ENCODE results near the gene RTF2. TPM values are rescaled to one million over a fixed set of nuclear protein-coding genes. Genes with fewer than 3 reads are reported as not detected.

Gene RTF2
- polyA plus RNA-seq, 4 donors = 70.2 to 83.5 (median 78.4) TPM

DNA sequence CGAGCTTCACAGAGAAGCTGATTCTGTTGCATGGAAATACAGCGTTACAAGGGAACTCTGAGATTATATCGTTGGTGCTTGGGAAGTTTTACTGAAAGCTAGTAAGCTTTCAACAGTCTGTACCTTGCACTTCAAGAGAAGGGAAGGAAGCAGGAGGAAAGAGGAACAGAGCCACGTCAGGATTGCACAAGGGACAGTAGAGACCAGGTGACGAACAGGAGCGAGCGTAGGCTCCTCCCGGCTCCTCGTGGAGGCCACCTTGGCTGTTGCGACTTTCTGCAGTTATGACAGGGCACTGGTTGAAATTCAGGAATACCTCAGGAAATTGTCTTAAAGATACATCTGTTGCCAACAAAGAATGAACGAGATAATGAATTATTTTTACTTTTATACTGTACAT lies 18.8 kb downstream of the RTF2 start:
- Histone ChIP-seq H3K4me1 (ENCODE audit: control insufficient read depth in 3 of 3, insufficient read depth in 2 of 3, low read depth in 1 of 3, low read length in 2 of 3) (no peaks in the 10 kb centered on the region), H3K9me3 (ENCODE audit: control insufficient read depth in 2 of 2, insufficient read depth in 1 of 2, low read depth in 1 of 2, low read length in 1 of 2) (no peaks in the 10 kb centered on the region), H3K4me3 (ENCODE audit: low read depth in 1 of 3, low read length in 3 of 3) (no peak overlapping the region), H3K27me3 (ENCODE audit: control insufficient read depth in 3 of 3, insufficient read depth in 3 of 3, low read length in 3 of 3) (no peaks in the 10 kb centered on the region), H3K27ac (ENCODE audit: low read depth in 1 of 3, low read length in 2 of 3) (no peak overlapping the region), H3K36me3 (ENCODE audit: control insufficient read depth in 3 of 3, insufficient read depth in 2 of 3, low read depth in 1 of 3, low read length in 3 of 3) (peaks cover 14 to 42% (median 28%) of the 10 kb centered on the region in 3 donors)
- no peak for FAIRE-seq
- 83 to 91% (median 90%) methylated on average over 11 of the region's 11 CpGs for WGBS, 3 donors
- no peak for DNase-seq

- no peak for FAIRE-seq
- Histone ChIP-seq H3K4me1 (ENCODE audit: control insufficient read depth in 3 of 3, insufficient read depth in 2 of 3, low read depth in 1 of 3, low read length in 2 of 3) (no peaks in the 10 kb centered on the region), H3K27me3 (ENCODE audit: control insufficient read depth in 3 of 3, insufficient read depth in 3 of 3, low read length in 3 of 3) (no peaks in the 10 kb centered on the region), H3K4me3 (ENCODE audit: low read depth in 1 of 3, low read length in 3 of 3) (no peak overlapping the region), H3K36me3 (ENCODE audit: control insufficient read depth in 3 of 3, insufficient read depth in 2 of 3, low read depth in 1 of 3, low read length in 3 of 3) (peaks cover 14 to 39% (median 26%) of the 10 kb centered on the region in 3 donors), H3K9me3 (ENCODE audit: control insufficient read depth in 2 of 2, insufficient read depth in 1 of 2, low read depth in 1 of 2, low read length in 1 of 2) (no peaks in the 10 kb centered on the region), H3K27ac (ENCODE audit: low read depth in 1 of 3, low read length in 2 of 3) (no peak overlapping the region)
- no peak for DNase-seq
- WGBS, 3 donors = 95 to 99% (median 96%) methylated on average over 5 of the region's 5 CpGs
Observed at GRCh38 chr20:56488566-56488965, 20.1 kb downstream of the RTF2 start.

- H3K9me3 ChIP-seq (ENCODE audit: control insufficient read depth in 2 of 2, insufficient read depth in 1 of 2, low read depth in 1 of 2, low read length in 1 of 2) = peaks cover 0 to 2% of the 10 kb centered on the region in 2 donors
- no peaks in the 10 kb centered on the region for H3K27me3 ChIP-seq (ENCODE audit: control insufficient read depth in 3 of 3, insufficient read depth in 3 of 3, low read length in 3 of 3)
- FAIRE-seq (no peak), DNase-seq (no peak)
- WGBS, 3 donors = 93 to 98% (median 98%) methylated on average over 1 of the region's 1 CpG
- no peaks in the 10 kb centered on the region for H3K4me1 ChIP-seq (ENCODE audit: control insufficient read depth in 3 of 3, insufficient read depth in 2 of 3, low read depth in 1 of 3, low read length in 2 of 3)
- no peak overlapping the region for H3K4me3 ChIP-seq (ENCODE audit: low read depth in 1 of 3, low read length in 3 of 3)
- H3K36me3 ChIP-seq (ENCODE audit: control insufficient read depth in 3 of 3, insufficient read depth in 2 of 3, low read depth in 1 of 3, low read length in 3 of 3) = peaks cover 0 to 14% (median 10%) of the 10 kb centered on the region in 3 donors
- H3K27ac ChIP-seq (ENCODE audit: low read depth in 1 of 3, low read length in 2 of 3) = no peak overlapping the region
Observed at GRCh38 chr20:56501116-56501515, 32.7 kb downstream of the RTF2 start.

GRCh38 chr20:56503916-56504315 lies 35.5 kb downstream of the RTF2 start:
- DNase-seq (no peak), FAIRE-seq (no peak)
- Histone ChIP-seq H3K36me3 (ENCODE audit: control insufficient read depth in 3 of 3, insufficient read depth in 2 of 3, low read depth in 1 of 3, low read length in 3 of 3) (peaks cover 0 to 5% (median 4%) of the 10 kb centered on the region in 3 donors), H3K27ac (ENCODE audit: low read depth in 1 of 3, low read length in 2 of 3) (no peak overlapping the region), H3K27me3 (ENCODE audit: control insufficient read depth in 3 of 3, insufficient read depth in 3 of 3, low read length in 3 of 3) (no peaks in the 10 kb centered on the region), H3K4me3 (ENCODE audit: low read depth in 1 of 3, low read length in 3 of 3) (no peak overlapping the region), H3K4me1 (ENCODE audit: control insufficient read depth in 3 of 3, insufficient read depth in 2 of 3, low read depth in 1 of 3, low read length in 2 of 3) (no peaks in the 10 kb centered on the region), H3K9me3 (ENCODE audit: control insufficient read depth in 2 of 2, insufficient read depth in 1 of 2, low read depth in 1 of 2, low read length in 1 of 2) (no peaks in the 10 kb centered on the region)
- 97% methylated on average over 8 of the region's 8 CpGs for WGBS, 3 donors

GRCh38 chr20:56504373-56505005 lies 36.1 kb downstream of the RTF2 start:
- WGBS, 3 donors = 88 to 92% (median 92%) methylated on average over 9 of the region's 9 CpGs
- H3K27me3 ChIP-seq (ENCODE audit: control insufficient read depth in 3 of 3, insufficient read depth in 3 of 3, low read length in 3 of 3) = no peaks in the 10 kb centered on the region
- no peak overlapping the region for H3K27ac ChIP-seq (ENCODE audit: low read depth in 1 of 3, low read length in 2 of 3)
- H3K4me1 ChIP-seq (ENCODE audit: control insufficient read depth in 3 of 3, insufficient read depth in 2 of 3, low read depth in 1 of 3, low read length in 2 of 3) = no peaks in the 10 kb centered on the region
- peaks cover 2 to 5% (median 4%) of the 10 kb centered on the region in 3 donors for H3K36me3 ChIP-seq (ENCODE audit: control insufficient read depth in 3 of 3, insufficient read depth in 2 of 3, low read depth in 1 of 3, low read length in 3 of 3)
- H3K4me3 ChIP-seq (ENCODE audit: low read depth in 1 of 3, low read length in 3 of 3) = no peak overlapping the region
- no peaks in the 10 kb centered on the region for H3K9me3 ChIP-seq (ENCODE audit: control insufficient read depth in 2 of 2, insufficient read depth in 1 of 2, low read depth in 1 of 2, low read length in 1 of 2)
- FAIRE-seq (no peak), DNase-seq (no peak)

DNA sequence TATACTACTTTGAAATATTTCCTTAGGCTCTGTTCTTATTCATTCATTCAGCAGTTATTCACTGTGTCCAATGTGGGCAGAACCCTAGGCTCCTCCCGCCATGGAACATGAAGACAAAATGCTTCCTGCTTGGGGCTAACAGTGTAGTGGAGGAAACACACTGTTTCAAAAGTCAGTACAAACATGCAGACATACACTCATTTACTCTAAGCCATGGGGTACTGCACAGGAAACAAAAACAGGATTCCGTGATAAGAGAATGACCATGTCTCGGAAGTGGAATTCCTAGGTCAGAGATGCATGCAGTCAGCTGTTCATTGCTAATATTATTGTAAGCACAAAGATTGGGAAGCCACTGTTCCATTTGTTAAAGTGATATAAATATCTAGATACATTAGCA lies 37.7 kb downstream of the RTF2 start:
- H3K27ac ChIP-seq (ENCODE audit: low read depth in 1 of 3, low read length in 2 of 3) = no peak overlapping the region
- 68 to 73% (median 69%) methylated on average over 3 of the region's 3 CpGs for WGBS, 3 donors
- H3K4me3 ChIP-seq (ENCODE audit: low read depth in 1 of 3, low read length in 3 of 3) = no peak overlapping the region
- DNase-seq (no peak), FAIRE-seq (no peak)
- no peaks in the 10 kb centered on the region for H3K27me3 ChIP-seq (ENCODE audit: control insufficient read depth in 3 of 3, insufficient read depth in 3 of 3, low read length in 3 of 3)
- H3K4me1 ChIP-seq (ENCODE audit: control insufficient read depth in 3 of 3, insufficient read depth in 2 of 3, low read depth in 1 of 3, low read length in 2 of 3) = no peaks in the 10 kb centered on the region
- H3K36me3 ChIP-seq (ENCODE audit: control insufficient read depth in 3 of 3, insufficient read depth in 2 of 3, low read depth in 1 of 3, low read length in 3 of 3) = peaks cover 2% of the 10 kb centered on the region in 3 donors
- H3K9me3 ChIP-seq (ENCODE audit: control insufficient read depth in 2 of 2, insufficient read depth in 1 of 2, low read depth in 1 of 2, low read length in 1 of 2) = no peaks in the 10 kb centered on the region

GRCh38 chr20:56511926-56512325 lies 43.5 kb downstream of the RTF2 start:
- WGBS, 3 donors = 94 to 95% (median 94%) methylated on average over 10 of the region's 10 CpGs
- Histone ChIP-seq H3K27ac (ENCODE audit: low read depth in 1 of 3, low read length in 2 of 3) (no peak overlapping the region), H3K36me3 (ENCODE audit: control insufficient read depth in 3 of 3, insufficient read depth in 2 of 3, low read depth in 1 of 3, low read length in 3 of 3) (peaks cover 2 to 25% (median 16%) of the 10 kb centered on the region in 3 donors), H3K4me1 (ENCODE audit: control insufficient read depth in 3 of 3, insufficient read depth in 2 of 3, low read depth in 1 of 3, low read length in 2 of 3) (no peaks in the 10 kb centered on the region), H3K9me3 (ENCODE audit: control insufficient read depth in 2 of 2, insufficient read depth in 1 of 2, low read depth in 1 of 2, low read length in 1 of 2) (no peaks in the 10 kb centered on the region), H3K27me3 (ENCODE audit: control insufficient read depth in 3 of 3, insufficient read depth in 3 of 3, low read length in 3 of 3) (no peaks in the 10 kb centered on the region), H3K4me3 (ENCODE audit: low read depth in 1 of 3, low read length in 3 of 3) (no peak overlapping the region)
- FAIRE-seq = no peak
- DNase-seq = no peak

DNA sequence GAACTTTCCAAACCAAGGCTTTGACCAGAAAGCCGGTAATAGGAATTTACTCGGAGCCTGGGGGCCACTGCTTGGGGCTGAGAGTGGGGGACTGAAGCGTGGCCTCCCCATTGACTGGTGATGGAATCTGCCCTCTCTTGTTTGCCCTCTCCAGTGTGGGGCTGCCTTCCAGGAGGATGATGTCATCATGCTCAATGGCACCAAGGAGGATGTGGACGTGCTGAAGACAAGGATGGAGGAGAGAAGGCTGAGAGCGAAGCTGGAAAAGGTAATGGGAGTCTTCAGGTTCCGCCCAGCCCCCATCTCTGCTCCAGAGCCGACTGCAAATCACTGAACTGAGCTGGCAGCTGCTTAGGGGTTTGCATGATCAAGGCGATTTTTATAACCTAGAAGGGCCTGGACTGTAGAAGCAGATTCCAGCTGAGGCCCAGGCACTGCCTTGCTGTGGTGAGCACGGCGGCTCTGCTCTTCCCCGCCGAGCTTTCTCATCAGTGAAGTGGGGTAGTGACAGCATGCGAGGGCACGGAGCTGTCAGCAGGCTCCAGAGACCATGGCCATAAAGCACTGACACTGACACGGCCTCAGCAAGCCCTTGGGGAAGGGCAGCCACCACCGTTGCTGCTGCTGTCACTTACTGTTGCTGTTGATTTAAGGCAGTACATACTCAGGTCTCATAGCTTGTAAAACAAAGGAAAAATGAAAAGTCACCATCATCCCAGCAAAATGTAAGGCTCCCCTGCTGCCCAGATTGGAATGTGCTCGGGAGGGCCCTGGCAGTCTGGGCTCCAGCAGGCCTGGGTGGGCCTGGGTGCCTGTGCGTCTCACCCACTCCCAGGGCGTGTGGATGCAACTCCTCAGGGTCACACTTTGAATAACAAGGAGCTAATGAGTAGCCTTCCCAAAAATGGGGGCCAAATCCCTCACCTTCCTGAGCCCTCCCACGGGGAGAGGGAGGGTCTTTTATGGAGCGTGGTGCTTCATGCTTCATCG lies 45.0 kb downstream of the RTF2 start:
- Histone ChIP-seq H3K9me3 (ENCODE audit: control insufficient read depth in 2 of 2, insufficient read depth in 1 of 2, low read depth in 1 of 2, low read length in 1 of 2) (peaks cover 0 to 4% of the 10 kb centered on the region in 2 donors), H3K27me3 (ENCODE audit: control insufficient read depth in 3 of 3, insufficient read depth in 3 of 3, low read length in 3 of 3) (no peaks in the 10 kb centered on the region), H3K4me1 (ENCODE audit: control insufficient read depth in 3 of 3, insufficient read depth in 2 of 3, low read depth in 1 of 3, low read length in 2 of 3) (no peaks in the 10 kb centered on the region), H3K36me3 (ENCODE audit: control insufficient read depth in 3 of 3, insufficient read depth in 2 of 3, low read depth in 1 of 3, low read length in 3 of 3) (peaks cover 16 to 40% (median 31%) of the 10 kb centered on the region in 3 donors), H3K27ac (ENCODE audit: low read depth in 1 of 3, low read length in 2 of 3) (no peak overlapping the region), H3K4me3 (ENCODE audit: low read depth in 1 of 3, low read length in 3 of 3) (no peak overlapping the region)
- DNase-seq (no peak), FAIRE-seq (no peak)
- 92 to 93% (median 93%) methylated on average over 20 to 22 of the region's 22 CpGs for WGBS, 3 donors

Data from small intestine (tissue), 7 donors.